Neural crest cell (in vitro differentiated cells): ENCODE results near the gene PCYOX1L. TPM values are rescaled to one million over a fixed set of nuclear protein-coding genes. Genes with fewer than 3 reads are reported as not detected.

Experiments
- DNase-seq: peaks from one replicate; pipeline ENCODE4 v3.0.0; 2021; ENCODE audit warnings: low read depth, mixed read lengths, low spot score
- H3K27ac Mint-ChIP-seq: one replicate; pipeline ENCODE4 v1.8.0; 2021; ENCODE audit warnings: mild to moderate bottlenecking, mixed read lengths; ENCODE audit not compliant: unreplicated experiment
- H3K27me3 Mint-ChIP-seq: 2 replicates; pipeline ENCODE4 v1.8.0; 2021; ENCODE audit warnings: low read depth, mild to moderate bottlenecking, mixed read lengths
- H3K36me3 Mint-ChIP-seq: 2 replicates; pipeline ENCODE4 v1.8.0; 2021; ENCODE audit warnings: low read depth, mild to moderate bottlenecking, mixed read lengths
- H3K4me1 Mint-ChIP-seq: 2 replicates; pipeline ENCODE4 v1.8.0; 2021; ENCODE audit warnings: mixed read lengths
- H3K4me3 Mint-ChIP-seq: one replicate; pipeline ENCODE4 v1.8.0; 2021; ENCODE audit warnings: mild to moderate bottlenecking, mixed read lengths
- H3K9me3 Mint-ChIP-seq: 2 replicates; pipeline ENCODE4 v1.8.0; 2021; ENCODE audit warnings: mixed read lengths
- CTCF ChIP-seq: fragments of 200-600 bp; sonication (generic); conservative IDR thresholded peaks from 2 replicates; pipeline ENCODE4 v1.5.0; 2021; ENCODE audit warnings: antibody characterized with exemption, mild to moderate bottlenecking
- total RNA-seq: library from RNA; stranded (reverse); gene quantifications from 2 replicates; pipeline ENCODE4 v1.2.1, GENCODE V29; 2021

Gene PCYOX1L
- total RNA-seq, 1 donor from 2014 or later = 22.9 TPM

DNA sequence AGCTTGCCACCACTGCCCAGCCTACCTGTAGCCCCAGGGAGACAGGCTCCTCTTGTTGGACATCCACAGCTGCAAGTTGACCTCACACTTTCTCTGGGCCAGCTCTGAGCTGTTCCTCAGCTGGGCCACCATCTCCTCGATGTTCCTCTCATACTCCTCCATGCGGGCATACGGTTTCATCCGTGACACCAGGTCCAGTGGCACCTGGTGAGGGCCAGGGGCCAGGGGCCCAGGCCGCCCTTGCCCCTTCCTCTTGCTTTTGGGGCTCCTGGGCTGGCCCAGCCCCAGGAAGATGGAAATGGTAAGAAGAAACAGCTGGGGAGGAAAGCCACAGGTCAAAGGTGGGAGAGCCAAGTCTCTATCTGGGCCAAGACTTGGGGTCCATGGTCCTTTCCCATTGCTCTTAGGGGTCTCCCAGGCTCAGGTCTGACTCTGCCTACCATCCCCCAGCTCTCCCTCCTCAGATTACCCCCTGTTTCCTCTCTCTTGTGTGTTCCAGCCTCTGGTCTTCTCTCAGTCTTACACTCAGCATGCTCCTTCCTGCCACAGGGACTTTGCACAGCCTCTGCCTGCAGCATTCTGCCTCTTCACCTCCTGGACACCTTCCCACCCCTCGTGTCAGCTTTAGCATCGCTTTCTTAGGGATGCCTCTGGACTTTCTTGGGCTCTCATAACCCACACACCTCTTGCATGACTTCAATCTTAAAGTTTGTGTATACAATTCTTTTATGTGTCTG lies 19.0 kb downstream of the PCYOX1L start:
- no peaks in the 10 kb centered on the region for H3K36me3 Mint-ChIP-seq
- DNase-seq = no peak
- no peak overlapping the region for H3K27ac Mint-ChIP-seq
- no peaks in the 10 kb centered on the region for H3K27me3 Mint-ChIP-seq
- no peak overlapping the region for H3K4me3 Mint-ChIP-seq
- no peak for TF ChIP-seq CTCF
- H3K4me1 Mint-ChIP-seq = peaks cover 27% of the 10 kb centered on the region
- H3K9me3 Mint-ChIP-seq = no peaks in the 10 kb centered on the region

DNA sequence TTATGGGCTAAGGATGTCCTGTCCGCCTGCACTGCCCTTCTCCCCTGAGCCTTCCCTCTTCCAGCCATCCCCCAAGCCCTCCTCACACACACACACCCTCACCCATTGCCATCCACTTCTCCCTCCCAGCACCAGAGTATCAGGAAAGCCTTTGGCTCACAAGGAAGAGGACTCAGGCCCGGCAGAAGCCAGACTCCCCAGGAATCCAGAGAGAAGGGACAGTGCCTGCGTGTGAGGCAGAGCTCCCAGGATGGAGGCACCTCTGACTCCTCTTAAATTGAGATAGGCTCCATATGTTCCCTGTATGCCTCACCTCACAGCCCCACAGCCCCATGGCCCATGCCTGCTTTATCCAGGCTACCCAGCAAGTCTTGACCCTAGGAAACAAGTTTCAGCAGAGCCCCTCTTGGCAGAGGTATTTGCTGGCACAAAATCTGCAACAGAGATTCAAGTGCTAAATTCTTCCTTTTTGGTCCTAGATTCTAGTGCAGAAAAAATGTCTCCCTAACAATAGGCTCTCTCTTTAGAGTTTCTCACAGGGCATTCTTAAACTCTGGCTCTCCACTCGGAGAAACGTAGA lies 20.5 kb downstream of the PCYOX1L start:
- Mint-ChIP-seq H3K4me3 (no peak overlapping the region), H3K27ac (peak overlapping the region; percentile 54), H3K9me3 (no peaks in the 10 kb centered on the region), H3K27me3 (no peaks in the 10 kb centered on the region), H3K4me1 (peaks cover 34% of the 10 kb centered on the region), H3K36me3 (no peaks in the 10 kb centered on the region)
- no peak for TF ChIP-seq CTCF
- no peak for DNase-seq

DNA sequence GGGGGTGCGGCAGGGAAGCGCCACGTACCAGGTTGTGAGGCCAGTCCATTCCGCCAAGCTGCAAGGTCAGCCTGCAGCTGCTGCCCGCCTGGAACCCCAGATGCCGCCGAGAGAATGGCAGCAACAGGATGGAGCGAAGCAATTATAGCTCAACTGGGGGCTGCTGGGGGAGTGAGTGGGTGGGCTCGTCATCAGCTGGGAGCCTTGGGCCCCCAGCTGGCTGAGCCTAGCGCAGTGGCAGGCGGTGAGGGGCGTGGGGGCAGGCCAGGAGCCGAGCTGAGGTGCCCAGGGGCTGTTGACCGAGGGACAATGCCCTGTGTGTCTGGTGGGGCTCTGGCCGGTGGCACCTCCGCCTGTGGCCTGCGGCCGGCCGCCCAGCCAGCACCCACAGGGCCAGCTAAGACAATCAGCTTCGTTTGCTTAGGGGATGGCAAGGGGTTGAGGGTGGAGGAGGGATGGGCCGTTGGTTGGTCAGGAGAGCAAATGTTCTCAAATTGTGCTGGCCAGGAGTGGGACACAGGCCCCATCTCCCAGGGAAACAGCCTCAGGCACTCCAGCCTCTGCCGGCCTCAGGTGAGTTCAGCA lies 21.4 kb downstream of the PCYOX1L start, which contains the start of gene IL17B:
Gene IL17B, minus strand, starts transcription at position 116 of the 585 bp plus-strand sequence. Its CDS starts 67 bp downstream, at position 49.
- H3K4me3 Mint-ChIP-seq = no peak within 1 kb of the TSS
- H3K27me3 Mint-ChIP-seq = no peaks in the 10 kb centered on the region
- H3K27ac Mint-ChIP-seq = peak within 1 kb of the TSS; percentile 62
- no peak for TF ChIP-seq CTCF
- no peaks in the 10 kb centered on the region for H3K9me3 Mint-ChIP-seq
- peaks cover 34% of the 10 kb centered on the region for H3K4me1 Mint-ChIP-seq
- no peak for DNase-seq
- no peaks in the 10 kb centered on the region for H3K36me3 Mint-ChIP-seq

DNA sequence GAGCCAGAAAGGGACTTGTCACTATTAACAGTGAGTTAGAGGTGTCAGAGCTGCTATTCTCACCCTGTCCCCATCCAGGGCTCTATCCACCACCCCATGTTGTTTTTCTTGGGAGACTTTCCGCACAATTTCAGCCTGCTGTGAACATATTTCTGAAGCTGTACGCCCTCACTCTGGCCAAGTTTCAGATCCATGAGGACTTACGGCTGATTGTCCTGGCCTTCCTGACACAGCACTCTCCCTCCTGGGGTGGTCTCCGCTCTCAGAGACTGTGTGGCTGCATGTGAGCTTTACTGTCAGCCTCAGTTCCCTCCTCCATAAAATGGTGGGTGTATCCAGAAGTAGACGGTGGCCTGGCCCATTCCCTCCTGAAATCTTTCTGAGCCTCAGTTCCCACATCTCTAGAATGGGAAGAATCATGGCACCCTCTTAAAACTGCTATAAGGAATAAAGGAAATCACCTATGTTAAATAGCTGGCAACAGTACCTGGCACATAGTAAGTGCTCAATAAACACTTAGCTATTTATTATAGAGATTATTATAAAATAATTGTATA lies 22.1 kb downstream of the PCYOX1L start:
- Mint-ChIP-seq H3K36me3 (no peaks in the 10 kb centered on the region), H3K9me3 (no peaks in the 10 kb centered on the region), H3K4me3 (no peak overlapping the region), H3K27me3 (no peaks in the 10 kb centered on the region), H3K4me1 (peaks cover 34% of the 10 kb centered on the region), H3K27ac (peak overlapping the region; percentile 62)
- TF ChIP-seq CTCF = no peak
- DNase-seq = no peak

- H3K36me3 Mint-ChIP-seq = no peaks in the 10 kb centered on the region
- no peaks in the 10 kb centered on the region for H3K9me3 Mint-ChIP-seq
- H3K27me3 Mint-ChIP-seq = no peaks in the 10 kb centered on the region
- DNase-seq = no peak
- H3K4me1 Mint-ChIP-seq = peaks cover 34% of the 10 kb centered on the region
- no peak for TF ChIP-seq CTCF
- H3K4me3 Mint-ChIP-seq = no peak overlapping the region
- H3K27ac Mint-ChIP-seq = no peak overlapping the region
Observed at GRCh38 chr5:149380466-149381121, 22.7 kb downstream of the PCYOX1L start.
